ENCODE results near the gene PTPN5.

Gene PTPN5

GRCh38 chr11:18705651-18706281 lies 85.8 kb downstream of the PTPN5 start:
- POLR2A ChIA-PET, result no interaction called here
- no peak for TF ChIP-seq CTCF (IDR thresholded peaks at IDR 0.05; ENCODE audit: control extremely low read depth, extremely low read depth, low read depth, missing control alignments)
- CTCF ChIA-PET, result interaction anchor here (1.2 to 5.6 kb wide), 5 partner anchors 12 to 28 kb away, joined by 3 to 38 read pairs (median 3); no protein-coding TSS in a partner anchor
- no peak for DNase-seq (ENCODE audit: extremely low spot score)

DNA sequence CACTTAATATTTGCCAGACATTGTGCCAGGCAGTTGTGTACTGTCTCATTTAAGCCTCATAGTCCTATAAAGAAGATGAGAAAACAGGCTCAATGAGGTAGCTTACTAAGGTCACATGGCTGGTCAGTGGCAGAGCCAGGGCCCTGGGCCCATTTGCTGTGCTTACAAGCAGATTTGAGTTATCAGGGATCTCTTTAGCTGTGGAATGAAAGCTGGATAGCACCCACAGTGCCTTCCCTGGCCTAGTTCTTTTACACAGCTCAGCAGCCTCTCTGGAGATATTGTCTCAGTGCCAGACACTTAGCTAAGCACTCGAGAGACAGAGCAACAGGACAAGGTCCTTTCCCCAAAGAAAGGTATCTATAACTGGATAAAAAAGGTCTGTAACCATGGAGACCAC lies 86.9 kb downstream of the PTPN5 start:
- ChIA-PET CTCF (interaction anchor here (1.1 to 5.6 kb wide), 8 partner anchors 9 to 461 kb away, joined by 3 to 38 read pairs (median 3); no protein-coding TSS in a partner anchor), POLR2A (no interaction called here)
- DNase-seq (ENCODE audit: extremely low spot score), result no peak
- no peak for TF ChIP-seq CTCF (IDR thresholded peaks at IDR 0.05; ENCODE audit: control extremely low read depth, extremely low read depth, low read depth, missing control alignments)

DNA sequence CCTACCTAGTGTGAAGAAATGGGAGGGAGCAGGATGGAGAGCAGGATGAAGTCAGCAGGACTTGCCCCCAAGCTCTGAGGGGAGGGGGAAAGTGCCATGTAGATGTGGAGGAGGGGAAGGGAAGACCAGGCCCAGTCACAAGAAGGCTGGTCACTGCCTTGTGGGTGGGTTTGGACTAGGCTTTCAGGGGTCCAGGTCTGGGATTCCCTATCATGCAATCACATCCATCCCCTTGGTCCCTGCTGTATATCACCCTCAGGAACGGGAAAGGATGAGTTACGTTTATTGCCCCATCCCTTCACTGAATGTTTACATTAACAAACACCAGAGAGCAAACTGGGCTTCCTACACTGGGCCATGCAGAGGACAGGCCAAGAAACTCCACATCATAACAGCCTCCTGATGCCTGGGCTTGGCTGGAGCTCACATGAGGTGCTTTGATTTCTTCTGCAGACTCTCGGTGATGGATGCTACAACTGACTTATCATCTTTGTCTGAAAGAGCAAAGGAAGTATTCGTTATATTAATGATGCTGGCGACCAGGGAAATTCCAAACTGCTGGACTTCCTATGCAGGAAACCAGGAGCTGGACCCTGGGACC lies 87.5 kb downstream of the PTPN5 start:
- CTCF ChIA-PET, result interaction anchor here (1.1 to 5.6 kb wide), 8 partner anchors 9 to 460 kb away, joined by 3 to 38 read pairs (median 3); no protein-coding TSS in a partner anchor
- POLR2A ChIA-PET, result no interaction called here
- TF ChIP-seq CTCF (IDR thresholded peaks at IDR 0.05; ENCODE audit: control extremely low read depth, extremely low read depth, low read depth, missing control alignments), result no peak

GRCh38 chr11:18703001-18703763 lies 88.4 kb downstream of the PTPN5 start:
- no peak for DNase-seq (ENCODE audit: extremely low spot score)
- ChIA-PET CTCF (interaction anchor here (1.0 to 5.6 kb wide), 4 partner anchors 10 to 459 kb away, joined by 3 to 38 read pairs (median 15); no protein-coding TSS in a partner anchor), POLR2A (no interaction called here)
- no peak for TF ChIP-seq CTCF (IDR thresholded peaks at IDR 0.05; ENCODE audit: control extremely low read depth, extremely low read depth, low read depth, missing control alignments)

More for the DNA sequence above, 87.5 kb downstream of the PTPN5 start:
- no peak for DNase-seq (ENCODE audit: extremely low spot score)

DNA sequence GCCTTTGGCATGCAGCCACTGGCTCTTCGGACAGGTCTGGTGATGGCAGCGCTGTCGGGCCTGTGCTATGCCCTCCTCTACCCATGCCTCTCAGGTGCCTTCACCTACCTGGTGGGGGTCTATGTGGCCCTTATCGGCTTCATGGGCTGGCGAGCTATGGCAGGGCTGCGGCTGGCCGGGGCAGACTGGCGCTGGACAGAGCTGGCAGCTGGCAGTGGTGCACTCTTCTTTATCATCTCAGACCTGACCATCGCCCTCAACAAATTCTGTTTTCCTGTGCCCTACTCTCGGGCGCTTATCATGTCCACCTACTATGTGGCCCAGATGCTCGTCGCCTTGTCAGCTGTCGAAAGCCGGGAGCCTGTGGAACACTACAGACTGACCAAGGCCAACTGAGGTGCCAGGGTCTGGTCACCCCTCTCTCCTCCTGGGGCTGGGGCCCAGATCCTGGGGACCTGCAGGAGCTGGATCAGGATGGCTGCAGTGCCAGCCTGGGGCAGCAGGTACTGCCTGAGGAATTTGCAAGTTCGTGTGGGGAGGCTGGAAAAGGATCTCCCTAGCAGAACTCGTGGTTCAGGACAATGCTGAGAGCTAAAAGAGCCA lies 89.9 kb downstream of the PTPN5 start:
- ChIA-PET POLR2A (interaction anchor here (0.9 kb wide), 1 partner anchor 22 kb away, joined by 3 read pairs; no protein-coding TSS in a partner anchor), CTCF (interaction anchor here (1.2 to 1.5 kb wide), 2 partner anchors 20 to 971 kb away, joined by 3 to 4 read pairs; no protein-coding TSS in a partner anchor)
- no peak for DNase-seq (ENCODE audit: extremely low spot score)
- no peak for TF ChIP-seq CTCF (IDR thresholded peaks at IDR 0.05; ENCODE audit: control extremely low read depth, extremely low read depth, low read depth, missing control alignments)

DNA sequence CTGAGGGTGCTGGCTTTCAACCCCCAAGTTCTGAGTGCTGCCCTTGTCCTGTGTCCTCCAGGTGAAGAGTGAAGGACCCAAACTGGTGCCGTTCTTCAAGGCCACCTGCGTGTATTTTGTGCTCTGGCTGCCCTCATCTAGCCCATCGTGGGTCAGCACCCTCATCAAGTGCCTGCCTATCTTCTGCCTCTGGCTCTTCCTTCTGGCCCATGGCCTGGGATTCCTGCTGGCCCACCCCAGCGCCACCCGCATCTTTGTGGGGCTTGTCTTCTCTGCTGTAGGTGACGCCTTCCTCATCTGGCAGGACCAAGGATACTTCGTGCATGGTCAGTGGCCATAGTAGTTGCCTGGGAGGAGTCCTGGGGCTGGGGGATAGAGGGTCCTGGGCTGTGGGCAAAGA lies 90.7 kb downstream of the PTPN5 start:
- TF ChIP-seq CTCF (IDR thresholded peaks at IDR 0.05; ENCODE audit: control extremely low read depth, extremely low read depth, low read depth, missing control alignments), result no peak
- ChIA-PET CTCF (interaction anchor here (1.8 kb wide), 1 partner anchor 21 kb away, joined by 4 read pairs; no protein-coding TSS in a partner anchor), POLR2A (no interaction called here)
- DNase-seq (ENCODE audit: extremely low spot score), result no peak

Data from GM10248 (cell line).